Measurements from ENCODE around the gene UBE2QL1.

The UBE2QL1 gene

DNA sequence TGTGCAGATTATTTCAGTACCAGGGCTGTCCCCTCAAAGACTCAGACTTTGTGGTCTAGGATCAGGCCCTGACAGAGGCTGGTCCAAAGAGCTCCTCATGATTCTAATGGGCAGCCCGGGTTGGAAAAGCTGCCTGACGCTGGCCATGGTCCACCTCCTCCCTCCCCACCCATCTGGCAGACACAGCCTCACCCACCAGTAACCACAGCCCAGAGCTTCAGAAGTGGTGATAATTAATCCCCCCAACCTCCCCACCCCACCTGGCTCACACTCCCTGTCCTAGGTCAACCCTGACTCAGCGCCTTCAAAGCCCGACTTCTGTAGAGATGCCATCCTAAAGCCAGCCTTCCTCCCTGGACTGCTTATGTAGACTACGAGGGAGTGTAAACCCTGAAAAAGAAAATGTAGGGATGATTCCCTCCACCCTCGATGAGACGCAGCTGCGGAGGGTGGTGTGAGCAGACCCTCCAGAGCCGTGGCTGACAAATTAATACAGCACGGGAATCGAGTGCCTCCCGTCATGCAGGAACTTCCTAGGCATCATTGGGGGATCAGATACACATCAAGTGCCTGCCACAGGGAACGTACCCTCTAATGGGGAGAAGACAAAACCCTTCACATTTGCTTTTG lies 7.0 kb downstream of the UBE2QL1 start:
- no peak for DNase-seq

DNA sequence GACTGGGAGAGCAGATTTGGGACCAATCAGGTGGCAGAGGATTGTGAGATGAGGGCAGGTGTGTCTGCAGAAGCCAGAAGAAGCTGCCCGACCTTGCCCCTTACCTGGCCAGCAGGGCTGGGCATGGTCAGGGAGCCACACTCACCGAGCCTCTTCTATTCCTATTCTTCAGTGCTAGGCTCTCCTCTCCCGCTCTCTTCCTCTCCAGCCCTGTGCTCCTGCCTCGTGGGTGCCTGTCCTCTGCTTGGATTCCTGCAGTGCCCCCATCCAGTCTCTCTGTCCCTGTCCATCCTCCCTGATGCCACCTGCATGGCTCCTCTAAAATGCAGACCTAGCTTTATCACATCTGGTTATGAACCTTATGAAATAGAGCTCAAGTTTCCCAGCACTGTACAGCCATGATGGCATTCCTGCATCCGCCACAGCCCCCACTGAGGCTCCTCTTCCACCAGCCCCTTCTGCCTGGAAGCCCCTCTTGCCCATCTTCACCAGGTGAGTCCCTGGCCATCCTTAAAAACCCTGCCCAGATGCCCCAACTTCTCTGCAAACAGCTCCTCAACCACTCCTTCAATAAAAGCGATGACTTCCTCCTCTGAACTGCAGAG lies 8.2 kb downstream of the UBE2QL1 start:
- DNase-seq = no peak

DNA sequence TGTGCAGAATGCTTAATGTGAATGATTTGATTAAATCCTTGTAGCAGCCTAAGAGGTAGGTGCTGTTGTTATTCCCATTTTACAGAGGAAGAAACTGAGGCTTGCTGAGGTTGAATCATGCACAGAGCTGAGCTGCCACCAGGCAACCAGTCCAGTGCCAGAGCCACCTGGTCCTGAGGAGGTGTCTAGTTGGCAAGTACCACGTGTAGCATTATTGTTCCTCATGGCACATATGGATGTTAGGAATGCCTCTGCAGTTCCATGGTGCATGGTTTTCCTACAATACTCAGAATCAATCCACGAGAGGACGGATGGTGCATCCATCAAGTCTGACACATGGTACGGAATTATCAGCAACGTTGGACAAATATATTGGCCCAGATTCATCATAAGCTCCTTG lies 8.9 kb downstream of the UBE2QL1 start:
- DNase-seq = no peak

DNA sequence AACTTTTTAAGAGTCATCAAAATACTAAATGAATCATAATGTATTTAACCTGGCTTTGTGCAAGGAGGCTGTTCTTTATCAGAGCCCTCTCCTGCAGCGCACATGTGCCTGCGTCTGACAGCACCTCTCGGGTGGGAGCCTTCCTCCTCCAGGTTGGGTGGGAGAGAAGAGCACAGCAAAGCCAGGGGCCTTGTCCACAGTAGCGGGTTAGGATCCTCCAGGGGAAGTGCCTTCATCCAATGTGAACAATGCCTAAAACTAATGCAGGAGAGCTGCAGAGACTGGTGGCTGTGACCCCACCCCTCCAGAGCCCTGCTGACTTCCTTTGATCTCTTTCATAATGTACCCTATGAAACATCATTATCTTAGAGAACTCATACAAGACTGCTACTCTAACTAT lies 10.2 kb downstream of the UBE2QL1 start:
- DNase-seq = no peak

DNA sequence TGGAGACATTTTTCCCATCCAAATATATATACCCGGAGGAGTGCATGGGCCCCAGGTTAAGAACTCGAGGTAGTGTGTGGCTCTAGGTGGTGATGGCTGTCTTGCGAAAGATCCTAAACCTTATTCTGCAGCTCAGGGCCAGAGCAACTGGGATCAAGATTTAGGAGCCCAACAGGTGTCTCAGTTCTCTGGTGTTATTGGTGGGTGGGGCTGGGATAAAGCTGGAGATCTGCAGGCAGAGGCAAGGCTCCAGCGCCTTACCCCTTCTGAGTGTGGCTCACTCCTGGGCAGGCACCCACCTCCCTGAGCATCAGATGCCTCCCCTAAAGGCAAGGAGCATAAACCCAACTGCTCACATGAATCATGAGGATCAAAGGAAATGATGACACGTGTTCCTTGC lies 11.2 kb downstream of the UBE2QL1 start:
- no peak for DNase-seq

DNA sequence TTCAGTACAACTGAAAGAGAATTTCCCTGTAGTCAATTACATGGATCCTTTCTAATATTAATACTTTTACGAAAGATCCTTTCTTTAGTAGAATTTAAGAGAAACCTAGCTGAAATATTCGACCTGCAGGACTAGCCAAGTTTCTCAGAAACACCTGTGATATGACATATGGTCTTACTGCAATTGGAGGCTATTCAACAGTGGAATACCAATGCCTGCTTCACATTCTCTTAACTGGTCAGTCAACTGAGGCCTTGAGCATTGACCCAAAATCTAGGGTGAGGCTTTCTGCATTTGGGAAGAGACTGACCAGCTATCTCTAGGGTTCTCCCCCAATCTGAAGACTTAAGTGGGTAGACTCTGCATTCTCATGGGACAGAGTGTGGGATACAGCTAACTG lies 12.3 kb downstream of the UBE2QL1 start:
- no peak for DNase-seq

DNA sequence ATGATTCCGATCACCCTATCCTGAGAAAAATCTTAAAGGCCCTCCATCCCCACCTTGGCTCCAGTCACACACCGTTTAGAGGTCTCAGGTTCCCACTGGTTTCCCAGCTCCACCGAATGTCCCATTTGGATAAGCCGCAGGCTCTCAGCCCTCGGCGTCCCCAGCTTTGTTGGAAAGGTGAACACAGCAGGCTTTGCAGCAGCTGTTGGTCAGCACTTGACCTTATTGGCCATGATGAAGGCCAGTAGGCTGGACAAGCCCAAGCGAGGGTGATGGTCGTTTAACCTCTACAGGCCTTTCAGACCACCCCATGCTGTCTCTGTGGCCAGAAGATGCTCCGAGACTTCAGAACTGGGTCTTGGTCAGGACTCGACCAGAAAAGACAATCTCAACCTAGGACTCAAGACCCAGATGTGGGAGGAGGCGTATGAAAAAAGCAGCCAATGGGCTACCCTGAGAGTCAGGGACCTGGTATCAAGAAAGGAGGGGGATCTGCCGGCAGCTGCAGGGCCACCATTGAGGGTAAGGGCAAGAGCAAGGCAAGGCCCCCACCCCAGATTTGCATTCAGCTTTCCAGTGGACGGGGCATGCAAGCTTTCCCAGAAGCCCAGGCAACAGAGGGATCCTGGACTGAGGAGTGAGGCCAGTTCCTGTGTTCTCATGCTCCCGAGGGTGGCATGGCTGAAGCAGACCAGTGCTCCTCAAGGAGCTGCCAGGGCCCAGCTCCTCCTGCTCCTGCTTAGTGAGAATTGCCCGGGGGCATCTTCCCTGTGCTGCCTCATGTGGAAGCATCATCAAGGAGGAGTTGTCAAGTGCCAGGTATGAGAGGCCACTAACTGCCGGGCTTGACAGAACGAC lies 13.4 kb downstream of the UBE2QL1 start:
- no peak for DNase-seq

DNA sequence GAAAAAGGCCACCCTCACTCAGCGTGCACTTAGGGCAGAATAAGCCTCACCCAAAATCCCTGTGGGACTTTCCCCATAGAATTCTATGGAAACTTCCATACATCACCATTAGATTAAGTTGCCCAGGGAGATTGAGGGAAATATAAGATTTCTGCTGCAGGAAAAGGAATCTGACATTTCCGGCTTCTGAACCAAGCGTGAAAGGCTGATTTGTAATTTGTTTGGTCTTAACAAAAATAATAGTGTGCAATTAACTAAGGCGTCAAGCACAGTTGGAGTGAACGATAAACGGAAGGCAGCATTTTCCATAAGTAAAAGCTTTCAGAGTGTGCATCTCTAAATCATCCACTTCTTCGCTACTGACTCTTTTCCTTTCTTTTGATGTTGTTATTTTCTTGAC lies 14.0 kb downstream of the UBE2QL1 start:
- DNase-seq = no peak

DNA sequence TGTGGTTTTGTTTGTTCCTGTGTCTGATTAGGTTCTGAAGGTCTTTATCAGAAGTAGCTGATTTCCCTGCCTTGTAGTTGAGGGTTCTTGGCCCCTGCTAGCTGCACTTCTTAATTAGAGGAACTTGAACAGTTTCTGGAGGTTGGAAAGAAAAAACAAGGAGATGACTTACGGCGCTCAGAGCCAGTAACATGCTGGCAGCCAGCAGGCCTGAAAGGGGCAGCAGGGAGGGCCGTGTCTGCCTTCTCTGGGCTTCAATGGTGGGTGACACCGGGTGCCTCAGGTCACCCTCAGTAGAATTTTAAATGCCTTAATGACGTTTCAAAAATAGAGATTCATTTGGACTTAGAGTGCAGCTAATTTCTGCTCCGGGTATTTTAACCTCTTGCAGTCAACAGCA lies 15.8 kb downstream of the UBE2QL1 start:
- DNase-seq = no peak

DNA sequence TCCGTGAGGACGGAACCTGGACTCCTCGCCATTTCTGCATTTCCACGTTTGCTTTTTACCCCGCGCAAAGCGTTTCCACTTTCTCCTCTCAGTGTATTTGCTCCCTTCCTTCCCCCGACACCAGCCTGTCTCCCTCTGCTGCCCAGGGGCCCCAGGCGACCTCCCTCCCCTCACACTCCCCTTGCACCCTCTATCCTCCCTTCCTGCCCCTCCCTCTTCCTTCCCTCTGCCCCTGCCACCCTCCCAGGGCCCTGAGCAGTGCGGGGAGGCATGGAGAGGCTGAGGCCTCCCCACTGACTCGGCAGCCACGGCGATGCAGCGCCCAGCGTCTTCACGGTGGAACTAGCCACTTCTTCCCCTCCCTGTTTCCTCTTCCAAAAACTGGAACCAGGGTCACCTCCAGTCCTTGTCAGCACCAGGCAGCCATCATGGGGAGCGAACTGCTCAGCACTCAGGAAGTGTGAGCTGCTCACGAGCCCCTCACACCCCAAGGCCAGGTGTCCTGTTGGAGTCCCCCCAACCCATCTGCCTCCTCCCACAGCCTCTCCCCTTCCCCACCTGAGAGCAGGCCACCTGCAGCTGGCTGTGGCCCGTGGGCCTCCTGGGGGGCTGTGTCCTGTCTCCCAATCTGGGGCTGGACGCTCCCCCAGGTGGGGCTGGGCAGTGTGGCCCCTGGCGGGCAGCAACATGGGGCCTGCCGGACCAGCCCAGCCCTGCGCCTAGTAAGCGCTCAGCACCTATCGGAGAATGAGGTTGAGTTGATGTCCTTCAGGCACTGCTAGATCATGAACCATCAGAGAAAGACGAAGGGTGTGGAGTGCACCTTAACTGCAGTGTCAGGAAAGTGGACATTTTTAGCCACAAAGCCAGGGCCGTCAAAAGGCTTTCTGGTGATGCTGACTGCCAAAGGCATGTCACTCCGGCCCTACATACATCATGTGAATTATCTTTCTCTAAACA lies 17.5 kb downstream of the UBE2QL1 start:
- DNase-seq = no peak

DNA sequence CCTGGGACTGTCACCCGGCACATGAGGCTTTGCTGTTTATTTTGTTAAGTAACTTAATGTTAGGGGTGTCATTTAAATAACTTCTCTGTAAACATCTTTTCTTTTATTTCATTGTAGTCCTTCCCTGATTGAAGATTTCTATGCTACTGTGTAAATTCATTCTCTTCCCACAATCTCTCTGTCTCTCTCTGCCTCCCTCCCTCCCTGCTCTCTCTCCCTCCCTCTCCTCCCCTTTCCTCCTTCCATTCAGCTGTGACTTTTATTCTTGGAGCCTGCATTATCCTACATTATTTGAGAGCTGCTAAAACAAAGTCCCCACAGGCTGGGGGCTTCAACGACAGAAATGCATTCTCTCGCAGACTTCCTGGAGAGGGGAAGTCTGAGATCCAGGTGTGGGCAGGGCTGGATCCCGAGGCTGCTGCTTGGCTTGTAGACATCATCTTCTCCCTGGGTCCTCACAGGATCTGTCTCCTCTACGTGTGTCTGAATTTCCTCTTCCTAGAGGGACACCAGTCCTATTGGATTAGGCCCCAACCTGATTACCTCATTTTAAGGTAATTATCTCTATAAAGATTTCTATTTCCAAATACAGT lies 18.4 kb downstream of the UBE2QL1 start:
- DNase-seq = no peak

DNA sequence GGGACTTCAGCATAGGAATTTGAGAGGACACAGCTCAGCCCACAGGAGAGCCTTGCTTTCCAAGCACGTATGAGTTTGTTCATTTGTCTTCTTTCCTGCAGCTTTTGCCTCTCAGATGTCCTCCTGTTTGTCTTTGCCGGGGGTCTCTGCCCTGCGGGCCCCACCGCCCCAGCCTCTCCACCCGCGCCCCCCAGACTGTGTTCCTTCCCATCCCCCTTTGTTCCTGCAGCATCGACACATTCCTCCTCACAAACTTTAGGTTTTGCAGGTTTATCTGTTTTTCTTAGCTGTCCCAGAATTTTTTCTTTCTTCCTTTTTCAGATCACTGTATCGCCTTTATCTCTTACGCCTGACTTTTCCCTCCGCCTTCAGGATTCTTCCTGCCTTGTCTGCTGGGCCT lies 18.9 kb downstream of the UBE2QL1 start:
- DNase-seq = no peak

DNA sequence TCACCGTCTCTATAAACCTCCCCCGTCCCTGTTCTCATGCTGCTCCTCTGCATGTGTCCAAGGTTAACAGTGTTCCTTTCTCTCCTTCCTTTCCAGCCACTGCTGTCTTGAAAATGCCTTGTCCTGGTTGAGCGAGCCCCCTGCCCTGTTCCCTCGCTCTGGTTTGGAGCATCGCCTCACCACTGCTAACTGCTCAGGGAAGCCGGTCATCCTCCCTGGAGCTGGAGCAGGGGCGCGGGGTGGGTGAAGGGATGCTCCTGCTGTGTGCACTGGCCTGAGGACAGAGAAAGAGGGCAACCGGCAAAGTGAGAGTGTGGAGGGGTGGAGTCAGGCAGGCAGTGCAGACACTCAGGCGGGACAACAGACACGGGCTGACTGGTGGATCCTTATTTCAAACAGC lies 19.4 kb downstream of the UBE2QL1 start:
- no peak for DNase-seq

DNA sequence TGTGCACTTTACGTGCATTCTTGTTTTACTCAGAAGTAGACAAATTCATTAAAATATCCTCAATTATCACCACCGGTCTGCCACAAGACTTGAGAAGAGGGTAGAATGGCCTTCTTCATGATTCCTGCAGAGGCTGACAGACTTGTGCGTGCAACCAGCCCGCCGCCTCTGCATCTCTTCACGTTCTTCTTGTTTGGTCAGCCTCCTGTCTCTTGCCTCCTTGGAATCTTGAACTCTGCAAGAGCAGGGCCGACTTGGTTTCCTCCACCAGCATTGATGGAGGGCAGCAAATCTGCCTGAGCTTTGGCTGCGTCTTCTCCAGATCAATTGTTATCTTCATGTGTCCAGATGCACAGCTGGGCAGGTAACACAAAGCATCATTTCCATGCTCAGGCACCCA lies 20.2 kb downstream of the UBE2QL1 start:
- no peak for DNase-seq

DNA sequence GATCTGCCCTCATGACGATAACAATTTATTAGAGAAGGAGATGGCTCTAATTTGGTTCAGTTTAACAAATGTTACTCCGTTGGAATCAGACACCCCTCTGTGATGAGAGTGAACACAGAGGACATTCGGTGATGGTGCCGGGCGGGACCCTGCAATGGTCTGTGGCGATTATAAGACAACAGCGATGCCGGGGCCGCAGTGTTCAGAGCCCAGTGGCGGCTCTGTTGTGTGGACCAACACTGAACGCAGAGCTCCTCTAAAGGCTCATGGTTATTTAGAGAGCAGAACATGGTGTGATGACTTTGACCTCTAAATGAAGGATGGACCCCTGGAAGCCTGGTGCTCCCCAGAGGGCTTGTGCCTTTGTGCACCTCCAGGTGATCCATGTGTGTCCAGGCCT lies 21.2 kb downstream of the UBE2QL1 start:
- no peak for DNase-seq

DNA sequence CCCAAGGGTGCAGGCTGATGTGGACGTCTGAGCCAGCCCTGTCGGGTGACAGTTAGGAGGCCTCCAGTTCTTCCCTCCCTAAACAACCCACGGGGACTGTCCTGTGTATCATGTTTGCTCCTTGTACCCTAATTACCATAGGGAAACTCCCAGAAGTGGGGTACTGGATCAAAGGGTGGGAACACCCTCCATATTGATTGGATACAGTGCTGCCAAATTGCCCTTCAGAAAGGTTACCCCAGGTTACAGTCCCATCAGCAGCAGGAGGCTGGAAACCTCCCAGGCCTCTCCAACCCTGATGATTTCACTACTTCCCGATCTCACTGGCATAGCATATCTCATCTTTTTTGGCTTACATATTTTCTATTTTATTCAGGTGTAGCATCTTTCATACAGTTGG lies 22.0 kb downstream of the UBE2QL1 start:
- no peak for DNase-seq

DNA sequence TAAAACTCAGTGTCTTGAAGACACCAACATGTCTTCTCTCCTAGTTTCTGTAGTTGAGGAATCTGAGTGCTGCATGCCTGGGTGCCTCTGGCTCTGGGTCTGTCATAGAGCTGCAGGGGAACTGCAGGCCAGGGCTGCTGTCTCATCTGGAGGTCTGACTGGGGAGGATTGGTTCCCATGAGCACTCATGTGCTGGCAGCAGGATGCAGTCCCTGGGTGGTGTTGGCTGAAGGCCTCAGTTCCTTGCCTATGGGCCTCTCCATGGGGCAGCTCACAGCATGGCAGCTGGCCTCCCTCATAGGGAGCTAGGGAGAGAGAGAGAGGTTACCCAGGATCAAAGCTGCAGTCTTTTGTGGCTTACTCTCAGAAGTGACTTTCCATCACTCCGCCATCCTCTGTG lies 22.6 kb downstream of the UBE2QL1 start:
- DNase-seq = no peak

DNA sequence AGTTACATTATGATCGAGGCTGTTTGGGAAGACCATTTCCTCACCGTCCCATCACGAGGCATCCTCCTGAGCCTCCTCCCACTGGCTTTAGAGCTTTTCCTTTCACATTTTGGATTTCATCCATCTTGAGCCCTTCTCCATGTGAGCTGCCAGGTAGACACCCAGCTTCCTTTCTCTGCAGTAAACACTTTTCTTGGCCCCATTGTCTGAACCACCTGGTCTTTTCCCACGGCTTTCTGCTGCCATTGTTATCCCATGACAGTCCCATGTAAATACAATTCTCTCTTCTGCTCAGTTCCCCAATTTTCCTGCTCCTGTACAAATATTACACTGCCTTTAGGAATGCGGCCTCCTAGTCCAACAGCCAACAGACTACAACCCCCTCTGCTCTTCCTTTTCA lies 24.1 kb downstream of the UBE2QL1 start:
- DNase-seq = no peak

DNA sequence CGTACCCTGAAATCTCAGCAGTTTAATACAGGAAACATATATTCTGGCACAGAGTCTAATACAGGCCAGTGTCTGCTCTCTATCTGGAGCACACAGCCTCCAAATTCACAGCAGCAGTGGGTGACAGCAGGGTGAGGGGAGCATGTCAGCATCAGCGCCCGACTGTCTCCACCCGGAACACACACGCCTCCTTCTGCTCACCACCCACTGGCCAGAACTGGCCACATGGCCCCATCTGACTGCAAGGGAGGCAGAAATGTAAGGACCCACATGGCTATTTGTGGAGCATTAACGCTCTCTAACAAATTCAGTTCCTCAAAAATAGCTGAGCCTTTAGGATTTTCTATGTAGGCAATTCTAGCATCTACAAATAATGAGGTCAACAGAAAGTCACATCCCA lies 24.6 kb downstream of the UBE2QL1 start:
- no peak for DNase-seq

DNA sequence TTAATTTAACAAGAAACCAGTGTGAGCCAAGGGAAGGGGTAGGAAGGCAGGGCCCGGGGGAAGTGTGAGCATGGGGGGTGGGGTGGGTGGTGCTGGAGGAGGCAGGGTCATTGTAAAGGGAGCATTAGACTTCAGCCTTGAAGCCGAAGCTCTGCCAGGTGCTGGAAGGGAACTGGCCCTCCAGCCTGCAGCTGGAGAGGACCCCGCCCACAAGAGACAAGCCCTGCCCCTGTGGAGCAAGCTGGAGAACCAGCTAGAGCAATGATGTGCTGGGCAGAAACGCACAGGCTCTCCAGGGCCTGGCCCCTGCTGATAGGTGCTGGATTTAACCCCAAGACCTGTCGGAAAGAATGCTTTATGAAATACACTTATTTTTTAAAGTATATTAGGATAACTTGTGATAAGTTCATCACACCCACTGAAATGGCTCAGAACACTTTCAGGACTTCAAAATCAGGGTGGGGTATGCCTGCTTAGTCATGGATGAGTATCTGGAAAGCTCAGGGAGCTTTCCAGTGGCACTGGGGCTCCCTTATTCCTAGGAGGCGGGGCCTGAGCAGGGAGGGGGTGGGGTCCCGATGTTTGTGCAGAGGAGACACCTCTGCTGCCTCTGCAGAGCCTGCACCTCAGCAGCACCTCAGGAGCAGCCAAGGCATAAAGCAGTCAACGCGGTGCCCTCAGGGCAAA lies 27.1 kb downstream of the UBE2QL1 start:
- no peak for DNase-seq

DNA sequence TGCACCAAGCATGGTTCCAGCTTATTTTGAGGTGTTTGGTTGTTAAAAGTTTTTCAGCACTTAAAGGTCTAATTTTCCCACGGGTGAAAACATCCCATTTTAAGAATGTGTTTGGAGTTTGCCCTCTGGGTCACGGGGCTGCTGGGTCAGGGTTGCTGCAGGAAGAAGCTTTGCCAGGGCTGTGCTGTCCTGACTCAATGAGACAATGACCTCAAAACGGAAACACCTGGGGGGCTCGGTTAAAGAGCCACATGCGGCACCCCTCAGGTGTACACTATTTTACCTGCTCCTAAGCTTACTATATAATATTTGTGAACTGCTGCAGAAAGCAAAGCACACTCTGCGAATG lies 27.6 kb downstream of the UBE2QL1 start:
- DNase-seq = no peak

DNA sequence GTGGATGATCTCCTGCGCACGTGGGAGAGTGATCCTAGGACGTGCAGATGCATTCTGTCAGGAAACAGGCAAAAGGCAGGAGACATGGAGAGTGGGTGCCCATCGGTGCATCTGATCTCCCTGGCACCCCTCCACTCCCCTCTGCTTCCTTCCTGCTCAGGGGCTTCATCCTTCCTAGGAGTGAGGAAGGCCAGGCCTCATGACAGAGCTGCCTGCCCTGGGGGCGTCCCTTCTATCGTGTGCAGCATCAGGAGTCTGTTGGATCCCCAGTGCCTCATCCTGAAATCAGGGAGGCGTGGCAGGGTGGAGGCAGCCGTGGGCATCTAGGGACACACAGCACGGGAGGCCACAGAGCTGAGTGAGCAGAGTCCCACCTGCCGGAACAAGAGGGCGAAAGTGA lies 30.1 kb downstream of the UBE2QL1 start:
- no peak for DNase-seq
